Body of pancreas (tissue), 4 donors: ENCODE data around the gene IL37.

Experiments
- POLR2A ChIP-seq, 3 donors: fragments of 450-650 bp; IDR thresholded peaks; one replicate each; pipeline ENCODE4 v1.6.1; 2016; ENCODE audit warnings: antibody characterized with exemption in 3 of 3, mild to moderate bottlenecking in 2 of 3
- TF ChIP-seq, protein P1 (sequence below), 7 experiments: fragments of 450-650 bp in 4 of 7; fragments of 200-600 bp in 3 of 7; sonication (generic) in 3 of 7; IDR thresholded peaks; one replicate each; pipeline ENCODE4 v1.5.1; 2016 to 2019; ENCODE audit warnings: antibody characterized with exemption in 7 of 7

DNA sequence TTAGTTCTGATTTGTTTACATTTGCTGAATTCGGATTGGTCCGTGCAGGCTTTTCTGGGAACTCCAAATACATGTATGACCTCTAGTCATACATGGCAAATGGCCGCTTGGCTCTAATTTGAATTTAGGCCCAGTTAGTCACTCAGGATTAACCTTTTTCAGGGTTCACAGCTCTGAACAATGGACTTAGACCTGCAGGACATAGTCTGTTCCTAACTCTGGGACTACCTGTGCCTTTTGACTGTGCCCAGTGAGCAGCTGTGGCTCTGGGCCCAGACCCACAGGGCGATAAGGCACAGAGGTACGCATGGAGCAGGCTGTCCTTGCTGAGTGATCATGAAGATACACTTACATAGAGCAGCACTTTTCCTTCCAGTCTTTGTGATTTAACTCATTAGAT, 28.5 kb downstream of the IL37 start:
- TF ChIP-seq, protein P1, sequence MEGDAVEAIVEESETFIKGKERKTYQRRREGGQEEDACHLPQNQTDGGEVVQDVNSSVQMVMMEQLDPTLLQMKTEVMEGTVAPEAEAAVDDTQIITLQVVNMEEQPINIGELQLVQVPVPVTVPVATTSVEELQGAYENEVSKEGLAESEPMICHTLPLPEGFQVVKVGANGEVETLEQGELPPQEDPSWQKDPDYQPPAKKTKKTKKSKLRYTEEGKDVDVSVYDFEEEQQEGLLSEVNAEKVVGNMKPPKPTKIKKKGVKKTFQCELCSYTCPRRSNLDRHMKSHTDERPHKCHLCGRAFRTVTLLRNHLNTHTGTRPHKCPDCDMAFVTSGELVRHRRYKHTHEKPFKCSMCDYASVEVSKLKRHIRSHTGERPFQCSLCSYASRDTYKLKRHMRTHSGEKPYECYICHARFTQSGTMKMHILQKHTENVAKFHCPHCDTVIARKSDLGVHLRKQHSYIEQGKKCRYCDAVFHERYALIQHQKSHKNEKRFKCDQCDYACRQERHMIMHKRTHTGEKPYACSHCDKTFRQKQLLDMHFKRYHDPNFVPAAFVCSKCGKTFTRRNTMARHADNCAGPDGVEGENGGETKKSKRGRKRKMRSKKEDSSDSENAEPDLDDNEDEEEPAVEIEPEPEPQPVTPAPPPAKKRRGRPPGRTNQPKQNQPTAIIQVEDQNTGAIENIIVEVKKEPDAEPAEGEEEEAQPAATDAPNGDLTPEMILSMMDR (IDR thresholded peaks at IDR 0.05) = no peak
- TF ChIP-seq POLR2A (IDR thresholded peaks at IDR 0.05) = no peak
